Measurements from ENCODE around the gene RABGAP1. TPM values are rescaled to one million over a fixed set of nuclear protein-coding genes. Genes with fewer than 3 reads are reported as not detected.

The RABGAP1 gene
- polyA plus RNA-seq, 5 donors = 58.5 to 89.0 (median 77.3) TPM

DNA sequence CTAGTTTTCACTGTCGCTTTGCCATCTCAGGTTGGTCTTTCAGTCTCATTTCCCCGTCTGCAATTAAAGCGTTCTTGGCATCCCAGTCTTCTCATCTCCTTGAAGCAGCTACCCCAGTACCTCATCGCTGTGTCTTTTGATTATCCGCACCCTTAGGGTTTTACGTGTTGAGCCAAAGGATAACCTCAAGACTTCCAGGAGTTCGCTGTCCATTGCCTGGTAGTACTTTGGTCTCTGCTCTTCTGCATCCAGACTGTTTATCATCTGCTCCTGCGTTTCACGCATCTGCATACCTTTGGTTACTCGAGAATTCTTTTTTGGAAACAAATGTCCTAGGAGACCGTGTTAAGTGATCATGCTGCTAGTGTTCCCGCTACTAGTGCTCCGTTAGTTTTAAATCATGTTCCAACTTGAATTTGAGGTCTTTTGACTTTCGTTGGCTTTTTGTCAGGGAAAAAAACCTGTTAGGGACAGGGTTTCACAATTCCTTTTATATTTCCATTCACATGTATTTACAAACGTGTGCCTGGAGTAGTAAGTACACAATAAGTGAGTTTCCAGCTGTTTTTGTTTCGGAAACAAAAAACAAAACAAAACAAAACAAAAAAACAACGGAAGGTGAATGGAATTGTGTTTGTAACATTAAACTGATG, 888 bp downstream of the RABGAP1 start:
- DNase-seq = peak in 1 of 2 donors; percentile 15

DNA sequence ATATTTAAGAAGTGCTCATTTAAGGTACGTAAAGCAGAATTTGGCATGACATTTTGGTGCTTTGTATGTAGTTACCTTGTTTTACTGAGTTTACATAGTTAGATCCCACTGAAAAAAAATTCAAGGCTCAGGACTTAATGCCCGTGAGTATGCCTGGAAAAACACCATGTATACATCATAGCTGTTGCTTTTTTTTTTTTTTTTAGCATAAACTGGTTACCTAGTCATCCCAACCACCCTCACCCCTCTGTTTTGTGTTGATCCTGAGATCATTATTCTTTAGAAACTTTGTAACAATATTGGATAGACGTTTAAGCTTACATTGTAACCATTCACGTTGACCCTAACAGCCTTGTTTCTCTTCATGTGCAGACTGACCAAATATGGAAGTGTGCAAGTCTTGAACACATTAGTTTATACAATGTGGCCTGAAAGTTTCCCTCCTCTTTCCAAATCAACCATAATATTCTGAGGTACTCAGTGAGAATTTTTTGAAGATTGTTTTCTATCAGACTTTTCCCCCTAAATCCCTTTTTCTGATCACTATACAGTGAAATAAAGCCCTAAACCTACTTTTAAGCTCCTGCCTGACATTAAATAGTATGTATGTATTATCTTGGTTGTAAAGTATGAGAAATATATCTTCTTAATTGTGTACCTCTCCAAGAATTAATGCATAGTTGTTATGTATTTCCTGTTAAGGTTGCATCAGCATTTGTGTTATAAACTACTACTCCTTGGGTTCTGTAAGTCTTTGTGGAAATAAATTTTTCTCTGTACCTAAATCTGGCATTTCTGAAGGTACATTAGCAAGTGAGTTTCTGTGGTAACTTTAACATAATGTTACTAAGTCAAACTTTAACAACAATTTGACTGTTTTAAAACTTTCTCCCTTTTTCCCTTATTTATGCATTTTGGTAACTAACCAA, 4.4 kb downstream of the RABGAP1 start:
- no peak for DNase-seq

DNA sequence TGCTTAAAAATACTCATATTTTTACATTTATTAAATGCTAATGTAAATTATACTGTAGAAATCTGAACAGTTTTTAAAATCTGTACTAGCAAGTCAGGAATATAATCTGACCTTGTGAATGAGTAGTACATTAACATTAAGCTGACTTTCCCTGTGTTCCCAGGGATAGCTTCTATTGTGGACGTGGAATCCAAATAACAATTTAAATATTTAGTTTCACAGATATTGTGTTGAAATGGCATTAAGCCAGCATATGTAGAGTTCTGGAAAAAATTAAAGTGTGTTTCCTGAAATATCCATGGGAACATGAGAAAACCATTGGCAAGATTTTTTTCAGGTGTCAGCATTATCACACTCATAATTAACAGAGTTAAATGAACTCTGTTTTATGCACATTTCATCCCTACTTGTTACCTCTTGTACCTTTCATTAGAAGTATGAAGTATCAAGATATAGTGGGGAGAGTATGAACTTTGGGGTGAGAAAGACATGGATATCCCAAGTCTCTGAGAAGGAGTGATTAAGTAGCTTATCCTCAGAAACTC, 5.7 kb downstream of the RABGAP1 start:
- no peak for DNase-seq

DNA sequence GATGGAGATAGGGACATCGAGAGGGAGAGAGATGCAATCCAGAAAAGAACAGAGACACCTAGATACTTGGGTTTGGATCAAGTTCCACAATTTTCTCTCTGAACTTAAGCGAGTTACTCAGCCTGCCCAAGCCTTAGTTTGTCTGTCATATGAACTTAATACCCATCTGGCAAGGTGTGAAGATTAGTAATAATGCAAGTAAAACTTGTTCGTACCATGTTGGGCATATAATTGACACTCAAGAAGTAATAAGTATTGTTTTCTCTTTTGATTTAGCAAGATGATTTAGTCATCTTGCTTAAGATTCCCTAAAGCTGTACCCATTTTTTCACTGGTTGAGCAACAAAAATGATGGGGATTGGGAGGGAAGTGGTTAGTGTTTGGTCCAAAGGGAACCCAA, 7.5 kb downstream of the RABGAP1 start:
- no peak for DNase-seq

DNA sequence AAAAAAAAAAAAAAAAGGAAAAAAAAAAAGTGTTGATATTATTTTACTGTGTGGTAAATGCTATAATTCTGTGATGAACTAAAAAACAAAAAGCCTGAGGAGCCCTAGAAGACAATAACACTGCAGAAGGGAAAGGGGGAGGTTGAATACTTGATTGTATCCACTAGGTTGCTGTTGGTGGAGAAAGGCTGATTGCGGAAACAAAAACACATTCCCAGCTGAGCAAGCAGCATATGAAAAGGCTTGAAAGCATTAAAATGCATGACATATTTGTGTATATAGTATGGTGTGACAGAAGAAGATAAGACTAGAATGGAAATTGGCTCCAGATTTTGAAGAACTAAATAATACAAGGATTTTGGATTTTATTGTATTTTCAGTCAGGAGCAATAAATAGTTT, 8.9 kb downstream of the RABGAP1 start:
- peak in 1 of 2 donors; percentile 23 for DNase-seq

DNA sequence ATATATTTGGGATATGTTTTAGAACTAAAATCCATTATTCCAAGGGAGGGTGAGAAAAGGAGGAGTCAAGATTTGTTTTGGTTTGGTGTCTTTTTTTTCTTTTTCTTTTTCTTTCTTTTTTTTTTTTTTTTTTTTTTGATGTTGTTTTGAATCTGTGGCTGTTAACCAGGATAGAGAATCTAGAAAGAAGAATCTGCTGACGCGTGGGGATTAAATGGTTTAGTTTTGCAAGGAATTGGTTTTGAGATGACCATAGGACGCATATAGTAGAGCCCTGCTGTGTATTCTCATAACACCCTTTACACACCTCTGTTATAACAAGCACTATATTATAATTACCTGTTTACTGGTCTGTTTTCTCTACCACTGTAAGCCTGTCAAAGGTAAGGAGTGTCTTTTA, 9.4 kb downstream of the RABGAP1 start:
- DNase-seq = no peak

DNA sequence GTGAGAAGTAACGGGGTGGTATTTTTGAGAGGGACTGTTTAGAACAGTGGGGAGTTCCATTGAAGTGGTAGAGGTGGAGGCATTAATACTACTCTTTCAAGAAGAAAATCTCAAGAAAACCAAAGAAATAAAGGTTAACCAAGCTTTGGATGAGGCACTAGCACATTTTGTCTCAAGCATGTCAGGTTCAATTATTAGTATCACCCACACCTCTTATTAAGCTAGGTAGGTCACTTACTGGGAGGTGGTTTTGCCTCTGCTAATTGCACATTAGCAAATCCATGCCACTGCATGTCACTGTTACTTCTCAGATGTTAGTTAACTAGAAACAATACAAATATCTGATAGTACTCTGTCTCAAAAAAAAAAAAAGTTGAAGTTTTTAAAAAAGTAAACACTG, 10.2 kb downstream of the RABGAP1 start:
- DNase-seq = no peak

DNA sequence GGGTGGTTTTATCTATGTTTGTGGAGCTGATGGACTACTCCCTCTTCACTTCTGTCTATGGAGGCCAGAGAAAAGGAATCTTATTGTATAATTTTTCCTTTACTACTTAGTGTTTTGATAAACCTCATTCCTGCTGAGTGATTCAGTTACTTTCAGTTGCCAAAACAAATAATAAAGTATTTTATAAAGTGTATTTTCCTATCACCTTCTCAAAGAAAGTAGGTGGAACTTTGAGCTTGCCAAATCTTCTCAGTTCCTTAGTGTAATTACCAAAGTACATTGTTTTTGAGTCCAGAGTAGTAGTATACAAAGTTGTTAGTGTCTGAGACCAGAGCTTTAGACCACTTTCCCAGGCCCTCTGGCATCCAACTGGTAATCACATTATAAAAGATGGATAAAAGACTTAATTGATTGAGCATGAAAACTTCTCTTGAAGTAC, 13.5 kb downstream of the RABGAP1 start:
- DNase-seq = no peak

DNA sequence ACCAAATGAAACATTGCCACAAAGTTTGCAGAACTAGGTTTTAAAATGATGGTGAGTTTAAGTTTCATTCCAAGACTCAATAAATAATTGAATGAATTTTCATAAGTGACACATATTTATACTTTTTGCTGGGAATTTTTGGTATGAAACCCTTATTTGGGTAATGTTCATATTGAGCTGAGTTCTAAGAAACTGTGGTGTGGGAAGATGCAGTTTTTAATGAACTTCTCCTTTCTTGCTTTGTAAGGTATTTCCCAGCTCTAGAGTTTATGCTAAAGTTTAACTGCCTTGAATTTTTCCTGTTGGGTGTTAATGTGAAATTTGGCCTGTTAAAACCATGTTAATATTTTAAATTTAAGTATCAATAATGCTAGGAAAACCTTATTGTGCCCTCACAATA, 15.1 kb downstream of the RABGAP1 start:
- no peak for DNase-seq

DNA sequence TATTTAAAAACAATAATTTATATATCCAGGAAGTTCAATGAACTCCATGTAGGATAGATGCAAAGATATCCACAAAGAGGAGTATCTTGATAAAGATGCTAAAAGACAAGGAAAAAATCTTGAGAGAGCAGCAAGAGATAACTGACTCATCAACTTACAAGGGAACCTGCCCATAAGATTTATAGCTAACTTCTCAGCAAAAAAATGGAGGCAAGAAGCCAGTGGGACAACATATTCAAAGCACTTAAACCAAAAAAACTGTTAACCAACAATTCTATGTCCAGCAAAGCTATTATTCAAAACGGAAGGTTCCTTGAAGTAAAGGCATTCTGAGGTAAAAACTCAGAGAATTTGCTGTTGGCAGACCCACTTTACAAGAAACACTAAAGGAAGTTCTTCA, 20.3 kb downstream of the RABGAP1 start:
- no peak for DNase-seq

DNA sequence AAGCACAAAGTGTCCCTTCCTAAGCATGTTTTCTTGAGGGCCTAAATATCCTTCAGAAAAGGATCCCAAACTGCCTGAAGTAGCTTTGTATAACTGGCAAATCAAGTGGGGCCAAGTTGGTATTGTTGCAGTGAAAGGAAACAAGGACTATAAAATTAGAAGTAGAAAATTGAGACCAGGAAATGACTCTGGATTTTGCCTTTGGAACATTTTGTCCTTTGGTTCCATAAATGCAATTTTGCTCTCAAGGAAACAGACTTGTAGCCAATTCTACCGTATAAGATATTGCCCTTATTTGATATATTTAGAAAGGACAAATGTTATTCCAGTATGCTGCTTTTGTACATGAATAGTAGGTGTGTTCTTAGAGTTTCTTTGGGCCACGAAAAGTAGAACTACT, 34.4 kb downstream of the RABGAP1 start:
- no peak for DNase-seq

DNA sequence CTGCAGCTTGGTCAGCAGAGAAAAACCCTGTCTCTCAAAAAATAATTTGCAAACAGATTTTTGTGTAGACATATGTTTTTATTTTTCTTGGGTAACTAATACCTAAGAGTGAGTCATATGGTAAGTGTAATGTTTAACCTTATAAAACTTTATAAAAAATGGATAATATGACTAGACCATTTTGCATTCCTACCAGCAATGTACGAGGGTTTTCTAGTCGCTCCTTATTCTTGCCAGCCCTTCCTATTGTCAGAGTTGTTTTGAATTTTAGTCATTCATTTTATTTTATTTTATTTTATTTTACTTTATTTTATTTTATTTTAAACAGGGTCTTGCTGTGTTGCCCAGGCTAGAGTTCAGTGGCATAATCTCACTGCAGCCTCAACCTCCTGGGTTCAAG, 37.8 kb downstream of the RABGAP1 start:
- no peak for DNase-seq

DNA sequence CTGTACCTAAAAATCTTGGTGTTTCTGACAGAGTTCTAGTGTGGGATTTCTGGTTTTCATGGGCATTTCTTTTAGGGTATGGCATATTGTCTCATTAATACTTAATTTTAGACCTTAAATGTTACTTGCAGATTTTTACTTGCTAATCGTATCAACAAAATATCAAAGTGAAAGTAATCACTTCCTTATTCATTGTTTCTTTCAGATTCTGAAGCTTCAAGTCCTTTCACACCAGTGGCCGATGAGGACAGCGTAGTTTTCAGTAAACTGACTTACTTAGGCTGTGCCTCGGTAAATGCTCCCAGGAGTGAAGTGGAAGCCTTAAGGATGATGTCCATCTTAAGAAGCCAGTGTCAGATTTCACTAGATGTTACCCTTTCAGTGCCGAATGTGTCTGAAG, 45.2 kb downstream of the RABGAP1 start:
- DNase-seq = no peak

DNA sequence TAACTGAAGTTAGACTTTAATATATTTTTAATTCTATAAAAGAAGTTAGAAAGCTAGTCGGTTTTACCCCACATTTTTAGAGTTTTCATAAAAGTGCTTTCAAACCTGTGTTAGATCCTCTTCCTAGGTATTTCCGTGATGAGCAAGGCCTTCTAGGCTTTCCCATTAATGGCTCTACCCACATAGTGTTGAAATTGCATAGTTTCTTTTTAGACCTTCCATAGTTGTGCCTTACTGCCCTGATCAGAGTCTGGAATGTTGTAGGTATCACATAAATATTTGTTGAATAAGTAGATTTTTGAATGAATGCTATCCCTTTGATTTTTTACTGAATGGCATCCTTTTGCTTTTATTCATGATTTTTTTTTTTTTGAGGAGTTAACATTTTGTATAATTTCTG, 47.3 kb downstream of the RABGAP1 start:
- no peak for DNase-seq

DNA sequence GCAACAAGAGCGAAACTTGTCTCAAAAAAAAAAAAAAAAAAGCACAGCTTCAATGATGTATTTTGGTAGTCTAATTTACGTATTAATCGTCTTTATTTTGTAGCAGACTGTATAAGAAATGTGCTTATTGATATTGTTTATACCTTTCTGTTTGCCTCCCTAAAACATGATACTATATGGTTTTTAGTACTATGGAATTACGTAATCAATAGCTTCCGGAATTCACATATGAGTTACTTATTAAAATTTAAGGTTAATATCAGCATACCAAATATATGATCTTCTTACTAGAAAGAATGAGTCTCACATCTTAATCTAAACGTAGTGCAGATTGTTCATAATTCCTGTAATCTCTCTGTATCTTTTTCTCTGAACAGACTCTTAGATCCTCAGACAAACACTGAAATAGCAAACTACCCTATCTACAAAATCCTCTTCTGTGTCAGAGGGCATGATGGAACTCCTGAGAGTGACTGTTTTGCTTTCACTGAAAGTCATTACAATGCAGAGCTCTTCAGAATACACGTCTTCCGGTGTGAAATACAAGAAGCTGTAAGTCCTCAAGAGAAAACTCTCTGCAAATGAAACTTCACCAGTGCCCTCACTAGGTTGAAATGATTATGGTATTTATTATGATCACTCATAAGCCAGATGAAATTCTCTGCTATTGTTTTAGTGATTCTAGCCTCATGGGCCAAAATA, 48.3 kb downstream of the RABGAP1 start:
- DNase-seq = no peak

DNA sequence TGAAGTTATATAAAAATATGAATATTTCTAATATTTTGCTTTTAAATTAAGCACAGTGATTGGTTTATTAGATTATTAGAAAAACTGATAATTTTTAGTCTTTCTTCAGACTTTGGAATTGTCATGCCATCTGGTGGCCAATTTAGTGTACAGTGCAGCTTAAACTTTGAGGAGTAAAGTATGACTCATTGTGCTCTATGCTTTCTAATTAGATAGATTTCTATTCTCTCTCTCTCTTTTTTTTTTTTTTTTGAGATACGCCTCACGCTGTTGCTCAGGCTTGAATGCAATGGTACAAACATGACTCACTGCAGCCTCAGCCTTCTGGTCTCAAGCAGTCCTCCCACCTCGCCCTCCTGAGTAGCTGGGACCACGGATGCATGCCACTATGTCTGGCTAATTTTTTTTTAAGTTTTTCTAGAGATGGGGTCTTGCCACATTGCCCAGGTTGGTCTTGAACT, 50.6 kb downstream of the RABGAP1 start:
- peak in 1 of 2 donors; percentile 12 for DNase-seq

DNA sequence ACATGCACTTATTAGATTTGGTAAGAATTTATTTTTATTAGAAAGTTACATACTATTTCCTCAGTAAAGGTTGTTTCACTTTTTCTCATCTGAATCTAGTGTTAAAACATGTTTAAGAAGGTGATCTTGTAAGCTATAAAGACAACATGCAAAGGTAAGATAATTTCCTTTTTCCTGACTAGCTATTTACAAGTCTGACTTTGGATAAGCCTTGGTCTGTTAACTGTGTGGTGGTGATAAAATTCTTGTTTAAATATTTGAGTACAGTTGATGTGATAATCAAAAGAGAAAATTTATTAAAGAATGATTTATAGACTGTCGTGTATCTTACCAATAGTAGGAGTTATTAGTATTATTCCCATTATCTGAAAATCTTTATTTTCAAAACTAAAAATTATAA, 55.8 kb downstream of the RABGAP1 start:
- no peak for DNase-seq

DNA sequence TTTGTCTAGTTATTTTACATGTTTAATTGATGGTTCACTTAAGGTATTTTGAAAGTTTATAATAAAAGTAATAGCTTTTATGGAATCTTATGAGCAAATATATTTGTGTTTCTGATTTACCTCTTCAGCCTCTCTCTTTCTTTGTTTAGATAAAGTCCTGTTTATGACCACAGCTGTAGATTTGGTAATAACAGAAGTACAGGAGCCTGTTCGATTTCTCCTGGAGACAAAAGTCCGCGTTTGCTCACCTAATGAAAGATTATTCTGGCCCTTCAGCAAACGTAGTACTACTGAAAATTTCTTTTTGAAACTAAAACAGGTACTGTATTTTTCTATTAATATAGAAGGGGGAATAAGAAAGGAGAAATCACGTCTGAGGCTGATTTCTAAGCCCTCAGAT, 57.6 kb downstream of the RABGAP1 start:
- no peak for DNase-seq

DNA sequence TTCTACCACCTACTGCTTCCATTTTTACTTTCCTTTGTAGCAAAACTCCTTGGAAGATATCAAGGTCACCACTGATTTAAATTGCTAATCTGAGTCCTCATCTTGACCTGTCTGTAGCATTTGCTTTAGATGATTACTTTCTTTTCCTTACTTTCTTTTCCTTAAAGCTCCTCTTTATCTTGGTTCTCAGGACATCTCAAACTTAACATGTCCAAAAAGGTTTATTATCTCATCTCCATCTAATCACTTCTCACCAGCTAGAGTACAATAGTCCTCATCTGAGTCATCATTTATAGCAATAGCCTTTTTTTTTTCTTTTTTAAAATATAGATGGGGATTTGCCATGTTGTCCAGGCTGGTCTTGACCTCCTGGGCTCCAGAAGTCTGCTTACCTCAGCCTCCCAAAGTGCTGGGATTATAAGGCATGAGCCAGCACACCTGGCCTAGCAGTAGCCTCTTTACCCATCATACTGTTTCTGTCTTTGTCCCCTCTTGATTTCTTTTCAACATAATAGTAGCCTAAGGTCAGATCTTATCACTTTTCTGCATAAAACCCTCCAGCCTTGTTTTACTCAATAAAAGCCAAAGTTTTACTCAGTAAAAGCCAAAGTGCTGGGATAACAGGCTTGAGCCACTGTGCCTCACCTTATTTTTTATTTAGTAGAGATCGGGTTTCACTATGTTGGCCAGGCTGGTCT, 59.7 kb downstream of the RABGAP1 start:
- no peak for DNase-seq

DNA sequence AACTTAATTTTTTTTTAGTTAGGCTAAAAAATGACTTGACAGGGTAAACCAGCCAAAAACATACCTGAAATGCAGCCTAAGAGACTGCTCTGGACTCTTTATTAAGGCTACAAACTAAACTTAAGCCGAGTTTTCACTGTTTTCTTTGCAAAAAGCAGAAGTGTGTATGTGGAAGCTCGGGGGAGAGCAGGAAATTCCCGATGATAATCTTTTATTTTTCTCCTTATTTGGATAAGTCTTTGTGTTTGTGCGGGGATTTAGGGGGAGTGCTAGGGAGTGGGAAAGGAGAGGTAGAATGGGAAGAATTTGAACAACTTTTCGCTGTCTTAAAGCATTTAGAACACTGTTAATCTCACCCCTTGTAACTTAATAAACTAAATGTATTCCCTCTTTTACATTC, 61.9 kb downstream of the RABGAP1 start:
- no peak for DNase-seq

DNA sequence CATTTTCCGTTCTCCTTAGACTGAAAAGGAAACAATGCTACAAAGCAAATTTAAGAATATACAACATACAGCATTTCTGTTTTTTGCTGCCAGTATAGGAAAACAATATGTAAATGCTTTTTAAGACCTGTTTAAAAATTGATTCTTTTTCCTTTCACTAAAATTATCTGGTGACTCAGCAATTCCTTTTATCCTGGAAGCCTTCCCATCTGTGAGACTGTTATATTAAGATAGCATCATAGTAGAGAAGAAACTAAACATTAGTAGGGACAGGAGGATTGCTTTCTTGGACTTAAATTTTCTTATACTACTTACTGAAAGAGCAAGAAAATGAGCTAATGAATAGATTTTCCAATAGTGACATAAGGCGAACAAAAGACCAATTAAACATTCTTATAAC, 62.6 kb downstream of the RABGAP1 start:
- no peak for DNase-seq

DNA sequence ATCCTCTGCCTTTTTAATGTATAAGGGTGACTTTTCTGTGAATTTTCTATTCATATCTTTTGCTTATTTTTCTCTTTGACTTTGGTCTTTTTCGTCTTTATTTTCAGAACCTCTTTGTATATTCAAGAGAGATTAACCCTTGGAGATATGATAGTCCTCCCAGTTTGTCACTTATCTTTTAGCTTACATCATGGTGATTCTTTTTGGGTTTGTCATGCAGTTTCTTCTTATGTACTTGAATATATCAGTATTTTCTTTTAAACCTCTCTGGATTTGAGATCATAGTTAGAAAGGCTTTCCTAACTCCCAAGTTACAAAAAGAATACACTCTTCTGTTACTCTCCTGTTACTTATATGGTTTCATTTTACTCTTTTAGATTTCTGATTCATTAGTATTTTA, 65.1 kb downstream of the RABGAP1 start:
- DNase-seq = no peak

Measured in right lung (tissue), 5 donors.